Activated T-cell treated with anti-CD3 and anti-CD28 coated beads, Interleukin-2, amount 50 U/mL, for 48 hours (primary cell): ENCODE measurements around the gene KLF9.

Experiments
- DNase-seq, 2 experiments: peaks; one replicate each; pipeline ENCODE4 v3.0.0-alpha.2; 2020

The KLF9 gene

GRCh38 chr9:70352802-70353201 is 61.7 kb downstream of the KLF9 start:
- DNase-seq: no peak

GRCh38 chr9:70352356-70352755 is 62.1 kb downstream of the KLF9 start:
- DNase-seq: no peak

GRCh38 chr9:70347046-70347445 is 67.4 kb downstream of the KLF9 start:
- DNase-seq: no peak

- DNase-seq: no peak
These were observed 73.9 kb downstream of the KLF9 start for GRCh38 chr9:70340572-70340971.
